Skeletal muscle satellite cell (primary cell): ENCODE measurements around the gene PPFIA1. TPM values are rescaled to one million over a fixed set of nuclear protein-coding genes. Genes with fewer than 3 reads are reported as not detected.
A peak's percentile ranks its signal among the peaks of the same experiment; 100 is the strongest.

Source experiments
- H3K27me3 ChIP-seq: 2 replicates; pipeline ENCODE4 v1.7.0; 2013; ENCODE audit warnings: low read length; ENCODE audit not compliant: control insufficient read depth, insufficient read depth
- H3K36me3 ChIP-seq: 2 replicates; pipeline ENCODE4 v1.7.0; 2013; ENCODE audit warnings: mild to moderate bottlenecking, control low read depth, low read length; ENCODE audit not compliant: insufficient read depth
- H3K4me1 ChIP-seq: 2 replicates; pipeline ENCODE4 v1.7.0; 2013; ENCODE audit warnings: low read length; ENCODE audit not compliant: control insufficient read depth, insufficient read depth
- H3K4me2 ChIP-seq: 2 replicates; pipeline ENCODE4 v1.7.0; 2013; ENCODE audit warnings: mild to moderate bottlenecking, low read length
- H3K4me3 ChIP-seq: 2 replicates; pipeline ENCODE4 v1.7.0; 2013; ENCODE audit warnings: low read length
- H3K9ac ChIP-seq: 2 replicates; pipeline ENCODE4 v1.7.0; 2013; ENCODE audit warnings: mild to moderate bottlenecking, low read depth, low read length, moderate library complexity
- H3K9me3 ChIP-seq: replicated peaks from 2 replicates; pipeline ENCODE4 v1.7.0; 2013; ENCODE audit warnings: mild to moderate bottlenecking, control low read depth, low read length
- total RNA-seq: library from RNA; depleted of rRNA; stranded (reverse); fragments of >200 nt; gene quantifications from 2 replicates; pipeline ENCODE4 v1.2.3, GENCODE V29; 2012; rRNA removed

PPFIA1 gene
- 24.6 and 29.1 TPM in 2 replicates for total RNA-seq

DNA sequence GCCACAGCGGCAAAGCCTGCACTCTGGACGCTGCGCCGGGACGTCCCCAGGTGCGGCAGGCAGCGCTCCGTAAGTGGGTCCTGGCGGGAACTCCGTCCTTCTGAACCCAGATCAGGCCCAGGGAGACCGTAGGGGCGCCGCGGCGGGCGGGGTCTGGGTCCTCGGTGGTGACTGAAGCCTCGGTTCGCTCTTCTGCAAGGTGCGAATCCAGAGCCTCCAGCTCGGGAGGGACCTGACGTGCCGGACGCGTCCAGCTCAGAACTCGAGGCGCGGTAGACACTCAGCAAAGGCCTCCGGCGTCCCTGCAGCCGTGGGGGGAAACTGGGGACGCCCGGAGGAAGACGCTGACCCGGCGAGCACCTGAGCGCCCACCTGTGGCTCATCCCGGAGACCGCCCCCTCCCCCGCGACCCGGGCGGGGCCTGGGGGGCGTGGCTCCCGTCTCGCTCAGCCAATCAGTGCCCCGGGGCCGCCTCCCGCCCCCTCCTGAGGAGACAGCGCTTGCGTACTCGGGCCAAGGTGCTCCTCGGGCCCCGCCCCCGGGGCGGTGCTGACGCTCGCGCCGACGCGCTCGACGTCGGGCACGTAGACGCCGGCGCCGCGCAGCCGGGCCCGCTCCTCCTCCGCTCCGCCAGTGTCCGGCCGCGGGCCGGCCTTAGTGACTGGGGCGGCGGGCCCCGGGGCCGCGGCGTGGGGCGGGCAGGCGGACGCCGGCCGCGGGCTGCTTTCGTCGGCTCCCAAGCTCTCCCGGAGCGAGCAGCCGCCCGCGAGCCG, at the start of gene PPFIA1:
Gene PPFIA1 (plus strand): TSS at position 587 of the 773 bp plus-strand sequence. CDS start 1,483 bp downstream, outside the sequence.
- Histone ChIP-seq H3K27me3 (peaks cover 30% of the 10 kb centered on the region), H3K9ac (peak within 1 kb of the TSS; percentile 99), H3K4me3 (peak within 1 kb of the TSS; percentile 90), H3K9me3 (no peaks in the 10 kb centered on the region), H3K4me1 (peaks cover 13% of the 10 kb centered on the region), H3K4me2 (peak within 1 kb of the TSS; percentile 100), H3K36me3 (peaks cover 27% of the 10 kb centered on the region)

DNA sequence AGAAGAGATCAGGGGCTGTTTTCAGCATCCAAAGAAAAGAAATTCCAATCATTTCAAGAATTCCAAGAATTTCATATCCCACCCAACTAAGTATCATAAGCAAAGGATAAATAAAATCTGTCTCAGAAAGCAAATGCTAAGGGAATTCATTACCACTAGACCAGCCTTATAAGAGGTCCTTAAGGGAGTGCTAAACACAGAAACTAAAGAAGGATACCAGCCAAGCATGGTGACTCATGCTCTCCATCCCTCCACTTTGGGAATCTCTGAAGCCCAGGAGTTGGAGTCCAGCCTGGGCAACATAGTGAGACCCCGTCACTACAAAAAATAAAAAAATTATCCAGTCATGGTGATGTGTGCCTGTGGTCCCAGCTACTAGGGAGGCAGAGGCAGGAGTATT, 49.6 kb upstream of the PPFIA1 start:
- Histone ChIP-seq H3K9ac (no peak overlapping the region), H3K4me1 (no peaks in the 10 kb centered on the region), H3K36me3 (no peaks in the 10 kb centered on the region), H3K4me2 (no peak overlapping the region), H3K4me3 (no peak overlapping the region), H3K27me3 (peaks cover 18% of the 10 kb centered on the region), H3K9me3 (no peaks in the 10 kb centered on the region)

DNA sequence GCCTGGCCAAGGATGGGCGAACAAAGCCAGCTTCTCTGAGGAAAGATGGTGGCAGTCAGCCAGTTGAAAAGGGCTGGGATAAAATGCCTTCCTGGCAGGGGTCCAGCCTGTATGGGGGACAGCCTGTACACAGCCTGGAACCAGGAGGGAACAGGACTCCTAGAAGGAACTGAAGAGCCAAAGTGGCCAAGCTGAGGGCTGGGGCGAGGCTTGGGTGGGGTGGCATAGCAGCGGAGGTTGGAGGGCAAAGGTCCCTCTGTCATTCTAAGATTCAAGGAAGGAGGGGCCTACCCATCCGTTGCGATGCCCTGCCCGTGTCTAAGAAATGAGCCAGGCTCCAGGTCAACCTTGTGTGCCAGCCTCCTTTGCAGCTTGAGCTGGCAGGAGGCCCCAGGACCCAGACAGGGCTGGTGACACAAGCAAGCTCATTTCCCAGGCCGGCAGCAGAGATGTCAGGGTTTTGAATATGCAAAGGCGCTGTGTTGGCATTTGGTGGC, 44.8 kb upstream of the PPFIA1 start:
- peaks cover 28% of the 10 kb centered on the region for H3K27me3 ChIP-seq
- H3K4me2 ChIP-seq: no peak overlapping the region
- no peaks in the 10 kb centered on the region for H3K4me1 ChIP-seq
- no peaks in the 10 kb centered on the region for H3K9me3 ChIP-seq
- no peak overlapping the region for H3K9ac ChIP-seq
- no peak overlapping the region for H3K4me3 ChIP-seq
- H3K36me3 ChIP-seq: no peaks in the 10 kb centered on the region

DNA sequence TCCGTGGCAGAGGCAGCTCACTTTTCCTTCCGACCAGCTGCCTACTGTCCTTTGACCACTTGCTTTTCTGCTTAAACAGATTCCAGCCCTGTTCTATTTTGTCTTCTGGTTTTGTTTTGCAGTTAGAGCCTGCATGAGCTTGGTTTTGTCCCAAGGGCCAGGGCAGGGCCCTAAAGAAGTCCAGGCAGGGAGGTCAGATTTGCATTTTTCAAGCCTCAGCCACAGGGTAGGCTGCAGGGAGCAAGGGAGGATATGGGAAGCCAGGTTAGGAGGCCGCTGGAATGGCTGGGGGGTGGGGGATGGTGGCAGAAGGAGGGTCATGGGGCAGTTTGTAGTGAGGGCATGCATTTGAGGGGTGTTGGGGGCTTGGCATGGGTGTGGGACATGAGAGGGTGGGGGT, 44.3 kb upstream of the PPFIA1 start:
- Histone ChIP-seq H3K4me1 (no peaks in the 10 kb centered on the region), H3K4me3 (no peak overlapping the region), H3K9ac (no peak overlapping the region), H3K36me3 (no peaks in the 10 kb centered on the region), H3K27me3 (peaks cover 33% of the 10 kb centered on the region), H3K9me3 (no peaks in the 10 kb centered on the region), H3K4me2 (no peak overlapping the region)

DNA sequence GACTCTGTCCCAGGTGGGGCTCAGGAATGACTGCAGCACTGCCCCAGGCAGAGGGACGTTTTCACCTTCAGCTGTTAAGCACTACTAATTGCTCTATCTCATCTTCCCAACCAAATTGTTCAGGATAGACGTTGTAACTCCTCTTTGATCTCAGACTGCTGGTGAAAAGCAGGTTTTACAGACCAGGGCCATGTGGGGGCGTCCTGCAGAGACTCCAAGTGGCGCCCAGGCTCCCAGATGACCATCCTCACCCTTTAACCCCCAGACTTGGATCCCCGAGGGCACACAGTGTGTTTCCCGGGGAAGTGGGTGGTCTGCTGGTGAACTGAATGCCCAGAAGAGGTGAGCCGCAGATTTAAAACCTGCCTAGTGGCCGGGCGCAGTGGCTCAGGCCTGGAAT, 43.5 kb upstream of the PPFIA1 start:
- Histone ChIP-seq H3K9ac (no peak overlapping the region), H3K4me3 (no peak overlapping the region), H3K36me3 (no peaks in the 10 kb centered on the region), H3K9me3 (no peaks in the 10 kb centered on the region), H3K27me3 (peaks cover 36% of the 10 kb centered on the region), H3K4me1 (no peaks in the 10 kb centered on the region), H3K4me2 (no peak overlapping the region)

DNA sequence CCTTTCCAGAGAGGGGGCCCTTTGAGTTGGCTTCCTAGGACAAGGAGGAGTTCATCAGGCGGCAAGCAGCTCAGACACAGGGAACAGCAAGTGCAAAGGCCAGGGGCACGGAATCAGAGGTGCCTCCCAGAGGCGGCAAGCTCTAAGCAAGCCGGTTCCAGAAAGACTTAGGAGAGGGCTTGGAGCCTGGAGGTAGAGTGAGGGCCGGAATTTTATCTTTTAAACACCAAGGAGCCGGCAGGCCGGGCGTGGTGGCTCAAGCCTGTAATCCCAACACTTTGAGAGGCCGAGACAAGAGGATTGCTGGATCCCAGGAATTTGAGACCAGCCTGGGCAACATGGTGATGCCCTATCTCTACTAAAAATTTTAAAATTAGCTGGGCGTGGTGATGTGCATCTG, 40.8 kb upstream of the PPFIA1 start:
- Histone ChIP-seq H3K4me1 (peaks cover 3% of the 10 kb centered on the region), H3K9ac (no peak overlapping the region), H3K4me3 (no peak overlapping the region), H3K27me3 (peaks cover 33% of the 10 kb centered on the region), H3K4me2 (no peak overlapping the region), H3K36me3 (no peaks in the 10 kb centered on the region), H3K9me3 (no peaks in the 10 kb centered on the region)

DNA sequence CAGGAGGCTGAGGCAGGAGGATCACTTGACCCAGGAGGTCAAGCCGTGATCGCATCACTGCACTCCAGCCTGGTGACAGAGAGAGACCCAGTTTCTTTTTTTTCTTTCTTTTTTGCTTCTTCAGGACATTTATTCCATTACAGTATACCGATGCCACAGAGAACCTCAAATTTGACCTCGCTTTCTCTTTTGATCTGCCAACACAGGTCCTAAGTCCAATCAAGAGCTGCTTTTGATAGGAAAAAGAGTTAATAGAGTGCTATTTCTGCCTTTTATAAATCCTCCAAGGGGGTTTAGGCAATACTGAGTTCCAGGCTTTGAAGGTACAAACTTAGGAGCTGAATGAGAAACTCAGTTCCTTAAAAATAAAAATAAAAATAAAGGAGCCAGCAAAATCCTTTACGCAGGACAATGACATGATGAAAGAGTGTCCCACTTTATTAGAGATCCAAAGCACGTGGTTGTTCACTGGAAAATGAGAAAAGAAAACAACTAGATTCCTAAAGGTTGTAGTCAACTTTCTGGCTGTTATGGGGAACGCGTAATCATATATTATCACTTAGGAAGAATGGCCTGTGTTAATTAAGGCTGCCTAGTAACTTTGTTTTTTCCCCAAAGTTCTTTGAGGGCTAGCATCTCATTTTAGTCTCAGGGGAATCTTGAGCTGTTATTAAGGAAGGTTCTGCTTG, 40.2 kb upstream of the PPFIA1 start:
- peaks cover 31% of the 10 kb centered on the region for H3K27me3 ChIP-seq
- no peak overlapping the region for H3K4me3 ChIP-seq
- peaks cover 3% of the 10 kb centered on the region for H3K4me1 ChIP-seq
- H3K9ac ChIP-seq: no peak overlapping the region
- no peaks in the 10 kb centered on the region for H3K9me3 ChIP-seq
- H3K4me2 ChIP-seq: no peak overlapping the region
- no peaks in the 10 kb centered on the region for H3K36me3 ChIP-seq

DNA sequence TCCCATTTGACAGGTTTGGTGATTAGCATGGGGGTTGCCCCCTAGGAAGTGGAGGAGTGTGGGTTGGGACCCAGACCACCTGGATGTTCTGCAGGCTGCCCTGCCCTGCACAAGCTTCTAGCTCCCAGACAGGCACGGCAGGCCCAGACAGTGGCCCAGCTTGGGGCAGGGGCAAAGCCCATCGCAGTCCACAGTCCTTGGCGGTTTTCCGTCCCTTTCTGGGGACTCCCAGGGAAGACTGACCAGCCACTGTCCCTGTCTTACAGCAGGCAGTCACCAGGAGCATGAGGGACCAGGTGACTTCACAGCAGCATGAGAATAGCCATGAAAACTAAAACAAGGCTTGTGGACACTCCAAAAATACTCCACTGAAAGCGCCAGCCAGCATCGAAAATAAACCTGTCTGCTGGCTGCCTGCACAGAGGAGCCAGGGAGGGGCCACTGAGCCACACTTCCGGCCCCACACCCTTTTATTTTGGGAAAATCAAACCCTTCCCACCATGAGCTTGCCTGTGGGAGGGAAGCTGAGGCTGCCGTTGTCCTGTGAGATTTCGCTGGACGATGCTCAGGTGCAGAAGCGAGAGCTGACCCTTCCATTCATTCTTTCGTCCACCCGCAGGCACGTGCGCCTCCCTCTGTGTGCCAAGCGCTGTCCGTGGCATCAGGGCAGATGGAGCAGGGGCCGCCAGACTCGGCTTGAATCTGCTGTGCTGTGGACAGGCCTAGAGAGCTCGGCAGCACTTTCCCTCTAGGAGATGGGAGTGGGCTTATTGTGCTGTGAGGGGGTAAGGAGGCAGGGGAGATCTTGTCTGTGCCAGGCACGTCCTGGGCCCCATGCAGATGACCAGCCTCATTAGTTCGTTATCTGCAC, 39.4 kb upstream of the PPFIA1 start:
- H3K27me3 ChIP-seq: peaks cover 25% of the 10 kb centered on the region
- no peak overlapping the region for H3K4me3 ChIP-seq
- H3K9me3 ChIP-seq: no peaks in the 10 kb centered on the region
- peaks cover 3% of the 10 kb centered on the region for H3K4me1 ChIP-seq
- H3K4me2 ChIP-seq: no peak overlapping the region
- H3K36me3 ChIP-seq: no peaks in the 10 kb centered on the region
- H3K9ac ChIP-seq: no peak overlapping the region

DNA sequence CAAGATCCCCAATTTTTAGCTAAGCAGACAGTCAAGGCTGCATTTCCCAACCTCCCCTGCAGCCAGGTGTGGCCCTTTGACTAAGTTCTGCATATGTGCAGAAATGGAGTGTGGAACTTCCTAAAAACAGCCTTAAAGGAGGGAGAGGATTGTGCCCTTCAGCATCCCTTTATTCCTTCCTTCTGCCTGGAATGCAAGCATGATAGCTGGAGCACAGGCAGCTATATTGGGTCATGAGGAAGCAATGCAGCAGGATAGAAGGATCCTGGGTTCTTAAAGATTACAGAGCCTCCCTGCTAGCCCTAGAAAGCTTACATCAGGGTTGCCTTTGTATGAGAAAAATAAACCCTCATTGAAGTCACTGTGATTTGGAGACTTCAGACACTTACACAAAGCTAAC, 37.5 kb upstream of the PPFIA1 start:
- no peak overlapping the region for H3K4me3 ChIP-seq
- no peak overlapping the region for H3K9ac ChIP-seq
- no peak overlapping the region for H3K4me2 ChIP-seq
- H3K36me3 ChIP-seq: no peaks in the 10 kb centered on the region
- H3K27me3 ChIP-seq: peaks cover 22% of the 10 kb centered on the region
- peaks cover 3% of the 10 kb centered on the region for H3K4me1 ChIP-seq
- H3K9me3 ChIP-seq: no peaks in the 10 kb centered on the region

DNA sequence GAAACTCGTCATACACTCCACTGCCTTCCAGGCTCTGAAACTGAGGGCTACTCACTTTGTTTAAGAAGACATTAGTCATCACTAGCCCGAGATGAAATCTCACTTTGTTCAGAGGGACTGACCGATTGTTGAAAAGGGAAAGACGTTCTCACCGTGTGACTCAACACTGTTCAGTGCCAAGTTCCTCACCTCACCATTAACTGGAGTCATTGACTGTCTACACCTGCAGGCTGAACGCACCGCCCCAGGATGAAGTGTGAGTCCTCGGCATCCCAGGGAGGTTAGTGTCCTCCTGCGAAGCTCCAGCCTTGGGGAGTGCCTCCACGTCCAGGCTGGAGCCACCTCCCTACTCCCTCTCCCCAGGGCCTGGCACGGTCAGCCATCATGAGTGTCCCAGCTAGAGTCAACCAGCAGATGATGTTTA, 37.0 kb upstream of the PPFIA1 start:
- H3K27me3 ChIP-seq: peaks cover 22% of the 10 kb centered on the region
- no peak overlapping the region for H3K4me2 ChIP-seq
- H3K36me3 ChIP-seq: no peaks in the 10 kb centered on the region
- peaks cover 3% of the 10 kb centered on the region for H3K4me1 ChIP-seq
- no peak overlapping the region for H3K9ac ChIP-seq
- no peak overlapping the region for H3K4me3 ChIP-seq
- H3K9me3 ChIP-seq: no peaks in the 10 kb centered on the region

DNA sequence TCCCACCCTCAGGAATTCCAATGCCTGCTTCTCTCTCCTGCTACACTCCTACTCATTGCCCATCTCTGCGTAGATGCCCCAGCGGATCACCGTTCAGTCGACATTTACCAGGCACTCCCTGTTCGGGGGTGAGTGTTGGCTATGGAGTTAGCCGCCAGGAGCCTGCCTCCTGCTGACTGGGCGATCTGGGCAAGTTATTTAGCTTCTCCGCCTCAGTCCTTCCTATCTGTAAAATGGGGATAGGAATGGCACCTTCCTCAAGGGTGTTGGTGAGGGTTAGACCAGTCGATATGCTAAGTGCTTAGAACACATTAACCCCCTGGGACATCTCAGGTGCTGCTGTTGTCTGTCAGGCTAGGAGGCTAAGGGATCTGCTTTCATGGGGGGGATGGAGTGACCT, 36.5 kb upstream of the PPFIA1 start:
- Histone ChIP-seq H3K4me3 (no peak overlapping the region), H3K9ac (no peak overlapping the region), H3K4me1 (peaks cover 3% of the 10 kb centered on the region), H3K36me3 (no peaks in the 10 kb centered on the region), H3K4me2 (no peak overlapping the region), H3K27me3 (peaks cover 22% of the 10 kb centered on the region), H3K9me3 (no peaks in the 10 kb centered on the region)
